GM12873 (cell line): ENCODE data around the gene ZNF512B.

Experiments
- CTCF ChIP-seq: IDR thresholded peaks from 2 replicates; pipeline ENCODE4 v1.5.1; 2012; ENCODE audit warnings: low read depth, mild to moderate bottlenecking, moderate library complexity, low read length, control low read depth; ENCODE audit not compliant: insufficient read depth; ENCODE audit errors: missing control alignments

Gene ZNF512B

DNA sequence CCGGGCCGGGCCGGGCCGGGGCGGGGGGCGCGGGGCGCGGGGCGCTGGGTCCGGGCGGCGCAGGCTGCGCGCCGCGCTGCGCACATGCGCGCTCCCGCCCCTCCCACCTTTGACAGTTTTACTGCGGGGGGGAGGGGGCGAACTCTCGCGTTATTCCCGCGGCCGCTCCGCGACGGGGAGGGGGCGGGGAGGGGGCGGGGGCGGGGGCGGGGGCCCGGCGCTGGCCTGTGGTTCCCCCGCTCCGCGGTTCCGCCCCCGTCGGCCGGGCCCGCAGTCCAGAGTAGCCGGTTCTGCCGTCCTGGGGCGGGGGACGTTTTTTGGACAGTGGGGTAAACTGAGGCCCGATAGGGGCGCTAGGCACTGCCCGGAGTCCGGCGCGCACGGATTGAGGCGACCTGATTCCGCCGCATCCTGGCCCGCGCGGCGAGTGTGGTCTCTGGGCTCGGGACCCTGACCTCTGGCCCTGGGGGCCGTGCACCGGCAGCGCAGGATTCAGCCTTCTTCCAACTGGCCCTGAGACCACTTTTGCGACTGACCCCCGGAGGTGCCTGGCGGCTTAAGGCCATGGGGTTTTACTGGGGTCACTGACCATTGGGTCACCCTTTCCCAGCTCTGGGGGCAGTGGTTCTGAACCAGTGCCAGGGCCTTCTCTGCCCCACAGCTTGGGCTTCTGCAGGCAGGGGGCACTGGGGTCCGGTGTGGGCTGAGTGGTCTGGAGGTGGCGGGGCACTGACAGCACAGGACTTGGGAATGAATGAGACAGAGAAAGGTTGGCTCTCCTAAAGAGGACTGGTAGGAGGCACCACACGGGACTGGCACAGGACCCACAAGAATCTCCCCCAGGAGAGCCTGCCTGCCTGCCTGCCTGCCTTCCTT, at the start of gene ZNF512B:
TSS of gene ZNF512B (minus strand) at position 93 of the 876 bp plus-strand sequence. CDS start 1,980 bp downstream, outside the sequence.
- TF ChIP-seq CTCF, result no peak

DNA sequence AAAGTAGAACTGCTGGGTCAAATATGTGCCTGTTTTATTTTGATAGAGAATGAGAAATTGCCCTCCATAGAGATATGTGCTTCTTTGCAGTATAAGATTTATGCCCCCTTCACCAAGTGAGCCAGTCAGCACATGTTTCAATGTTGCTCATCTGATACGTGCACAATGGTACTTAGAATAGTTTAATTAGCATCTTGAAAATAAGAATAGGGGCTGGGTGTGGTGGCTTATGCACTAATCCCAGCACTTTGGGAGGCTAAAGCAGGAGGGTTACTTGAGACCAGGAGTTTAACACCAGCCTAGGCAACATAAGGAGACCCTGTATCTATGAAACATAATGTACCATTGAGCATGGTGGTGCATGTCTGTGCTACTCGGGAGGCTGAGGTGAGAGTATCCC, 45.9 kb upstream of the ZNF512B start:
- no peak for TF ChIP-seq CTCF

DNA sequence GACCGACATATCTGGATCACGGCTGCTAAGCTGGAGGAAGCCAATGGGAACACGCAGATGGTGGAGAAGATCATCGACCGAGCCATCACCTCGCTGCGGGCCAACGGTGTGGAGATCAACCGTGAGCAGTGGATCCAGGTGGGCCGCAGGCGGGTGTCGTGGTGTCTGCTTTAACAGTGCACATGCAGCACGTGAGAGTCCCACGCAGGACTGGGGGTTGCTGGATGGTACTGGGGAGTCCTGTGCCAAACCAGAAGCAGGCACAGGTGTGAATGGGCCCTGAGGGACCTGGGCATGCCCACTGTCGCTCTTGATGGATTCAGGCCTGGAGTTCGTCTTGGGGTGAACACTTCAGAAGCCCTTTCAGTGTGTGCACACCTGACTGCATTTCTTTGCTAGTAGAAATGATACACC, 41.6 kb upstream of the ZNF512B start:
- no peak for TF ChIP-seq CTCF

- no peak for TF ChIP-seq CTCF
Measured at GRCh38 chr20:64010711-64011237, 41.0 kb upstream of the ZNF512B start.

GRCh38 chr20:64009811-64010387, 40.2 kb upstream of the ZNF512B start:
- no peak for TF ChIP-seq CTCF

- no peak for TF ChIP-seq CTCF
Measured at GRCh38 chr20:64006902-64007301, 37.2 kb upstream of the ZNF512B start.

- no peak for TF ChIP-seq CTCF
Measured at GRCh38 chr20:64006490-64006889, 36.8 kb upstream of the ZNF512B start.
